ENCODE results near the gene ACSM2B.

- TF ChIP-seq CTCF (conservative IDR thresholded peaks at IDR 0.05; ENCODE audit: low read depth, low read length) = no peak
- TF ChIP-seq EZH2 (IDR thresholded peaks at IDR 0.05; ENCODE audit: borderline replicate concordance, low read depth, low read length, poor library complexity, severe bottlenecking) = no peak
Measured at GRCh38 chr16:20613481-20614185, 37.5 kb upstream of the ACSM2B start.
